ENCODE measurements around the gene KL. TPM values are rescaled to one million over a fixed set of nuclear protein-coding genes. Genes with fewer than 3 reads are reported as not detected.

KL gene
- total RNA-seq, 4 donors from 2014 or later = 1.4 to 4.5 (median 2.8) TPM

GRCh38 chr13:32976056-32976805 is 40.0 kb upstream of the KL start:
- H3K4me1 ChIP-seq = no peaks in the 10 kb centered on the region
- 55 to 65% methylated on average over 7 of the region's 7 CpGs for WGBS, 2 donors
- no peaks in the 10 kb centered on the region for H3K9me3 ChIP-seq
- no peak for TF ChIP-seq CTCF (IDR thresholded peaks at IDR 0.05)
- TF ChIP-seq POLR2A (IDR thresholded peaks at IDR 0.05) = no peak
- no peaks in the 10 kb centered on the region for H3K36me3 ChIP-seq
- H3K4me3 ChIP-seq (replicated peaks in 1 of 3) = no peak overlapping the region
- H3K27me3 ChIP-seq = no peaks in the 10 kb centered on the region
- DNase-seq = no peak
- no peak overlapping the region for H3K27ac ChIP-seq
- intact Hi-C loops (cut with DNase I) = no loop called here

DNA sequence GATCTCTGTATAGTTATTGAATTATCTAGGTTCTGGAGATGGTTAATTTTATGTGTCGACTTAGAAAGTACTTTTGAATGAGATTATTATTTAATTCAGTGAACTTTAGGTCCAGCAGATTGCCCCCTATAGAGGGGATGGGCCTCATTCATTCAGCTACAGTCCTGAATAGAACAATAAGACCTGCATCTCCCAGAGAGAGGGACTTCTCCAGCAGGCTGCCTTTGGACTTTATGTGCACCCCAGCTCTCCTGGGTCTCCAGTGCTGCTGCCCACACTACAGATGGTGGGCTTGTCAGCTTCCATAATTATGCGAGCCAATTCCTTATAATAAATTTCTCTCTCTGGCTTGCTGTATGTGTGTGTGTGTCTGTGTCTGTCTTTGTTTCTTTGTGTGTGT is 39.3 kb upstream of the KL start:
- H3K4me3 ChIP-seq (replicated peaks in 1 of 3) = no peak overlapping the region
- H3K36me3 ChIP-seq = no peaks in the 10 kb centered on the region
- H3K27ac ChIP-seq = no peak overlapping the region
- no peaks in the 10 kb centered on the region for H3K4me1 ChIP-seq
- intact Hi-C loops (cut with DNase I) = no loop called here
- DNase-seq = no peak
- no peaks in the 10 kb centered on the region for H3K9me3 ChIP-seq
- no peaks in the 10 kb centered on the region for H3K27me3 ChIP-seq
- 88 to 95% methylated on average over 2 of the region's 2 CpGs for WGBS, 2 donors
- TF ChIP-seq POLR2A (IDR thresholded peaks at IDR 0.05) = no peak
- TF ChIP-seq CTCF (IDR thresholded peaks at IDR 0.05) = no peak

GRCh38 chr13:32977321-32977720 is 38.9 kb upstream of the KL start:
- 75 to 88% methylated on average over 7 of the region's 7 CpGs for WGBS, 2 donors
- H3K27ac ChIP-seq = no peak overlapping the region
- TF ChIP-seq POLR2A (IDR thresholded peaks at IDR 0.05) (no peak), CTCF (IDR thresholded peaks at IDR 0.05) (no peak)
- no peaks in the 10 kb centered on the region for H3K36me3 ChIP-seq
- intact Hi-C loops (cut with DNase I) = no loop called here
- no peaks in the 10 kb centered on the region for H3K9me3 ChIP-seq
- no peaks in the 10 kb centered on the region for H3K4me1 ChIP-seq
- no peak for DNase-seq
- no peaks in the 10 kb centered on the region for H3K27me3 ChIP-seq
- no peak overlapping the region for H3K4me3 ChIP-seq (replicated peaks in 1 of 3)

DNA sequence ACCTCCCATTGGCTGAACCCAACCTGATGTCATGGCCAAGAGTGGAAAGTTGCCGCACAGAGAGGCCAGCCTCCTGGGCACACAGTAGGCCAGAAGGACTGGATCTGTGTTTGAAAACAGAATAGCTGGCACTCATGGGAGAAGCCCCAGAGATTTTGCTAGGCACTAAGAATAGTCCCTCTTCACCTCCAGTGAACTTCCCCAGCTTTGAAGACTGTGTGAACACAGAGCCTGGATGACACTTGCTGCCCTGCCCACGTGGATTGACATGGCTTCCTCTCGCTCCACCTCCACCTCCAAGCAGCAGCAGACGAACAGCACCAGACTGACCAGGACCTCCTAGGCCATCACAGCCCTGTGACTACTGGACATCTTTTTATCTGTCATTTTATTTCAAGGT is 37.9 kb upstream of the KL start:
- H3K4me3 ChIP-seq (replicated peaks in 1 of 3) = no peak overlapping the region
- no peaks in the 10 kb centered on the region for H3K9me3 ChIP-seq
- DNase-seq = no peak
- no peaks in the 10 kb centered on the region for H3K4me1 ChIP-seq
- TF ChIP-seq CTCF (IDR thresholded peaks at IDR 0.05) (no peak), POLR2A (IDR thresholded peaks at IDR 0.05) (no peak)
- H3K36me3 ChIP-seq = no peaks in the 10 kb centered on the region
- WGBS, 2 donors = 84 to 88% methylated on average over 4 of the region's 4 CpGs
- no peaks in the 10 kb centered on the region for H3K27me3 ChIP-seq
- no peak overlapping the region for H3K27ac ChIP-seq
- intact Hi-C loops (cut with DNase I) = no loop called here

DNA sequence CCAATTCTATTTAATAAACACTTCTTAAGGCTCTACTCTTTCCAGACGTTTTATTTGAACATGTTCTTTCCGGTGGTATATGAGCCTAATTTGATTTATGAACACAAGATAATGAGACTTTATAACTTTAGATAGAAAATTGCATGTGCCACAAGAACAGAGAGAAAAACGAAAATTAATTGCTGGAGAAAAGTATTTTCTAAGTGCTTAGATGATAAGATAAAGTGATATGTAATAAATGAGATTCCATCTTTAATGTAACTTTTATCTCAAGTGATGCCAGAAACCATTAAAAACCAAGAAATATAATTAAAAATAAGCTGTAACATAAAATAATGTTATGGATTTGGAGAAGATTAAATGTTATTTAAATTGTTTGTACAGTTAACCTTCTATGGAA is 33.2 kb upstream of the KL start:
- H3K27me3 ChIP-seq = no peaks in the 10 kb centered on the region
- no peak overlapping the region for H3K4me3 ChIP-seq (replicated peaks in 1 of 3)
- H3K36me3 ChIP-seq = no peaks in the 10 kb centered on the region
- TF ChIP-seq CTCF (IDR thresholded peaks at IDR 0.05) (no peak), POLR2A (IDR thresholded peaks at IDR 0.05) (no peak)
- H3K9me3 ChIP-seq = no peaks in the 10 kb centered on the region
- intact Hi-C loops (cut with DNase I) = no loop called here
- H3K27ac ChIP-seq = no peak overlapping the region
- 70 to 72% methylated on average over 3 of the region's 3 CpGs for WGBS, 2 donors
- H3K4me1 ChIP-seq = no peaks in the 10 kb centered on the region
- no peak for DNase-seq

Data from thyroid gland (tissue), 4 donors.